Measurements from ENCODE around the gene MED9. TPM values are rescaled to one million over a fixed set of nuclear protein-coding genes. Genes with fewer than 3 reads are reported as not detected.

MED9 gene
- total RNA-seq, 4 donors from 2014 or later = 3.2 to 17.4 (median 13.4) TPM

- no peak for DNase-seq
These were observed 27.7 kb downstream of the MED9 start for GRCh38 chr17:17504341-17505140.

DNA sequence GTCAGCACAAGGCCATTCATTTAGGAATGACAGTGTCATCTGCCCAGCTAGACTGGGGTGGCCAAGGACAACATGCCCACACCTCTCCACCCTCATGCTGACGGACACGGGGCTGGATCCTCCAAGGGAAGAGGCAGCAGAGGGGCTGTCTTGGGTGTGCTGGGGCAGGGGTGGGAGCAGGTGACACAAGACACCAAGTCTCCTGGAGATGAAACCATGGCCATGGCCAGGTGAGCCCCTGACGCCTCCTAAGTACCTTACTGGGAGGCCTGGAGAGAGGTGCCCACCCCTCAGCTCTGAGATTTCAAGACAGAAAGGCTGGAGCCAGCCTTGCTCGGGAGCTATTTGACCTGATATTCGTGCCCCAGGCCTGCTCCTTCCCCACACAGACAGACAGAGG, 28.4 kb downstream of the MED9 start:
- no peak for TF ChIP-seq POLR2A (IDR thresholded peaks at IDR 0.05)
- DNase-seq = no peak
- no peaks in the 10 kb centered on the region for H3K4me1 ChIP-seq
- no peak overlapping the region for H3K27ac ChIP-seq
- H3K9me3 ChIP-seq = no peaks in the 10 kb centered on the region
- H3K27me3 ChIP-seq = no peaks in the 10 kb centered on the region
- intact Hi-C loops (cut with DNase I; ENCODE audit: low total_unique reads) = no loop called here
- H3K4me3 ChIP-seq = no peak overlapping the region
- no peaks in the 10 kb centered on the region for H3K36me3 ChIP-seq

More at GRCh38 chr17:17504341-17505140, 27.7 kb downstream of the MED9 start:
- H3K27ac ChIP-seq = no peak overlapping the region
- no peaks in the 10 kb centered on the region for H3K36me3 ChIP-seq
- no peaks in the 10 kb centered on the region for H3K27me3 ChIP-seq
- no peak overlapping the region for H3K4me3 ChIP-seq
- no peaks in the 10 kb centered on the region for H3K9me3 ChIP-seq
- no peaks in the 10 kb centered on the region for H3K4me1 ChIP-seq
- TF ChIP-seq POLR2A (IDR thresholded peaks at IDR 0.05) (no peak), CTCF (IDR thresholded peaks at IDR 0.05) (no peak)
- intact Hi-C loops (cut with DNase I; ENCODE audit: low total_unique reads) = no loop called here

- Histone ChIP-seq H3K4me1 (no peaks in the 10 kb centered on the region), H3K9me3 (no peaks in the 10 kb centered on the region), H3K27me3 (no peaks in the 10 kb centered on the region), H3K27ac (no peak overlapping the region), H3K36me3 (no peaks in the 10 kb centered on the region), H3K4me3 (no peak overlapping the region)
- DNase-seq = no peak
- TF ChIP-seq CTCF (IDR thresholded peaks at IDR 0.05) = no peak
- intact Hi-C loops (cut with DNase I; ENCODE audit: low total_unique reads) = no loop called here
These were observed 28.9 kb downstream of the MED9 start for GRCh38 chr17:17505610-17506171.

- H3K4me1 ChIP-seq = no peaks in the 10 kb centered on the region
- no peaks in the 10 kb centered on the region for H3K36me3 ChIP-seq
- H3K27me3 ChIP-seq = no peaks in the 10 kb centered on the region
- intact Hi-C loops (cut with DNase I; ENCODE audit: low total_unique reads) = no loop called here
- no peak overlapping the region for H3K27ac ChIP-seq
- TF ChIP-seq CTCF (IDR thresholded peaks at IDR 0.05) (no peak), POLR2A (IDR thresholded peaks at IDR 0.05) (no peak)
- no peaks in the 10 kb centered on the region for H3K9me3 ChIP-seq
- H3K4me3 ChIP-seq = no peak overlapping the region
- no peak for DNase-seq
These were observed 29.5 kb downstream of the MED9 start for GRCh38 chr17:17506181-17506741.

GRCh38 chr17:17506893-17507464, 30.2 kb downstream of the MED9 start:
- Histone ChIP-seq H3K4me1 (no peaks in the 10 kb centered on the region), H3K27ac (no peak overlapping the region), H3K4me3 (no peak overlapping the region), H3K36me3 (no peaks in the 10 kb centered on the region), H3K9me3 (no peaks in the 10 kb centered on the region), H3K27me3 (no peaks in the 10 kb centered on the region)
- DNase-seq = no peak
- TF ChIP-seq CTCF (IDR thresholded peaks at IDR 0.05) (no peak), POLR2A (IDR thresholded peaks at IDR 0.05) (no peak)
- intact Hi-C loops (cut with DNase I; ENCODE audit: low total_unique reads) = no loop called here
